Measurements from ENCODE around the gene SCFD2.
"Not testable (repeated sequence)": the region's sequence is repeated elsewhere in the genome, so short reads cannot be mapped to it uniquely, and the experiment has no call there.

Gene SCFD2

DNA sequence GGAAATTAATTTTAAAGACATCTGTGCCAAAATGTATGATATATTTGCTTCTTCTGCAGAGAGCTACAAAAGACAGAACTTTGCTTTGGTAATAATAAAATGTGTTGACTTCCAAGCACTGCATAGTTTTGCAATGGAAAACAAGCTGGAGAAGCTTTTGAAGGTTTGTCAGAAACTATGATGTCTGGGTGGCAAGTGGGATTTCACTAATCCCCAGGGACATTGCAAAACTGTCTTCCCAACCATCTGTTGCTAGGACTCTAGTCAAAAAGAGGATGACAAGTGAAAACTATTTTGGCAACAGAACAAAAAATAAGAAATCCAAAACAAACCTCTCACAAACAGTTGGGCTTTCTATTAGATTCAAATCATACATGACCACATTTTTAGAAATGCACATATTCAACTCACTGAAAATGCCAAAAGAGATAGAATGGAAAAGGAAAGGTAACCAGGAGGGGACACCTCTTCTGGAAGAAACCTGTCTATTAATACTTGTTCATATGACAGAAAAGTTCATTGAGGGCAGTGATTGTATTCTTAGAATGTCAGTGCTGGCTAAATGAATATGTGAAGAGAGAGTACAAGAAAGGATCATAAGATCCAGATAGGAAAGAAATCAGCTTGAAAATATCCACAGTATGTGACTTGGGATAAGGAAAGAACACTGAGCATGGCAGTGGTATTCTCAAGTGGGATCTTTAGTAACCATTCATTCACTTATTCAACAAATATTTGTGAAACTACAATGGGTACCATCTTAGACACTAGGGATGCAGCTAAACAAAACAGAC, 275.7 kb downstream of the SCFD2 start:
- no peak for DNase-seq

- no peak for DNase-seq
Measured at GRCh38 chr4:53088152-53088551, 277.7 kb downstream of the SCFD2 start.

DNA sequence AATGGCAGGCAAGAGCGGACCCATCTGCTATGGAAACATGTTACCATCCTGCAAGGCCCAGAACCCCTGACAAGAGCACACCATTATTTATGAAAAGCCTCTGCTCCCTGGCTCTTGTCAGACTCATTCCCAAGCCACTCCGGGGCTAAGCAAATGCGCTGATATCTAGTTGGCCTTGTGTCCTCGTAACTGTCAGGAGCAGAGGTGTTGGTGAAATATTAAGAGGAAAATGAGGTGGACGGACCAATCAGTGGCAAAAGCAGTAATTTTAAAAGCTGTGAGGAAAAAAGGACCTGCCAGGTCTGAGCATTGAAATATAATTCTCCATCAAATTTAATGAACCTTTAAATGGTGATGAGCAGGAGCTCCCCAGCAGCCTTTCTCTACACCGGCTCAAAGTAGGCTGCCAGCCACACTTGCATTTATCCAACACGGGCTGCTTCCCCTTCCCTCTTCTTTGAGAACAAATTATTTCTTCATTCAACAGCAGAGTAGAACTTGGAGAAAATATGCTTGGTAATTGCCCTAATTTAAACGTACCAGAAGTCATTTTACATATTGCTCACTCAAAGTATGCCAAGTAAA, 289.4 kb downstream of the SCFD2 start:
- DNase-seq = no peak

DNA sequence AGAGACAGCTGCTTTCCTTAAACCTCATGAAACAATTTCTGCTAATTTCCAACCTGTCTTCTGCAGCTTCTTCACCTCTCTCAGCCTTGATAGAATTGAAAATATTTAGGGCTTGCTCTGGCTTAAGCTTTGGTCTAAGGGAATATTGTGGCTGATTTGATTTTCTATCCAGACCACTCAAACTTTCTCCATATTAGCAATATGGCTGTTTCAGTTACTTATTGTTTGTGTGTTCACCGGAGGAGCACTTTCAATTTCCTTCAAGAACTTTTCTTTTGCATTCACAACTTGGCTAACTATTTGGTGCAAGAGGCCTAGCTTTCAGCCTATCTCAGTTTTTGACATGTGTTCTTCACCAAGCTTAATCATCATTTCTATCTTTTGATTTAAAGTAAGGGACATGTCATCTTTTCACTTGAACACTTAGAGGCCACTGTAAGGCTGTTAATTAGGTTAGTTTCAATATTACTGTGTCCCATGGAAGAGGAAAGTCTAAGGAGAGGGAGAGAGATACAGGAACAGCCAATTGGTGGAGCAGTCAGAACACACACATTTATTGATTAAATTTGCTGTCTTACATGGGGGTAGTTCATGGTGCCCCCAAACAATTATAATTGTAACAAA, 290.6 kb downstream of the SCFD2 start:
- no peak for DNase-seq

GRCh38 chr4:53068755-53069330, 297.0 kb downstream of the SCFD2 start:
- no peak for DNase-seq

DNA sequence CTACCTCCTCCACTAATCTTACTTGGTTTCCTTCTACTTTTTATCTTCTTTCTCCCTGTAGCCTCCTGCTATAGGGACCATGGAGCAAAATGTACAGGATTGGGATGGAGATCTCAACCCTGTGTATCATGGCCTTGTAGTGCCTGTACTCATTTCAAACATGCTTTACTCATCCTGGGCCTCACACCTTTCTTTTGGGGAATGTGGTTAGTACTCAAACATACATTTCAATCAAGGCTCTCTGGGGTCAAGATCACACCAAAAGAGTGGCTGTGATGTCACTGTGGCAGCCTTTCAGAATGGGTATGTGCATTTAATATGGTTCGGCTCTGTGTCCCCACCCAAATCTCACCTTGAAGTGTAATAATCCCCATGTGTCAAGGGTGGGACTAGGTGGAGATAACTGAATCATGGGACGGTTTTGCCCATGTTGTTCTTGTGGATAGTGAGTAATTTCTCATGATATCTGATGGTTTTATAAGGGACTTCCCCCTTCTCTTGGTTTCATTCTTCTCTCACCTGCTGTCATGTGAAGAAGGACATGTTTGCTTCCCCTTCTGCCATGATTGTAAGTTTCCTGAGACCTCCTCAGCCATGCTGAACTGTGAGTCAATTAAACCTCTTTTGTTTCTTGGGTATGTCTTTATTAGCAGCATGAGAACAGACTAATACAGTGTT, 298.6 kb downstream of the SCFD2 start:
- no peak for DNase-seq

DNA sequence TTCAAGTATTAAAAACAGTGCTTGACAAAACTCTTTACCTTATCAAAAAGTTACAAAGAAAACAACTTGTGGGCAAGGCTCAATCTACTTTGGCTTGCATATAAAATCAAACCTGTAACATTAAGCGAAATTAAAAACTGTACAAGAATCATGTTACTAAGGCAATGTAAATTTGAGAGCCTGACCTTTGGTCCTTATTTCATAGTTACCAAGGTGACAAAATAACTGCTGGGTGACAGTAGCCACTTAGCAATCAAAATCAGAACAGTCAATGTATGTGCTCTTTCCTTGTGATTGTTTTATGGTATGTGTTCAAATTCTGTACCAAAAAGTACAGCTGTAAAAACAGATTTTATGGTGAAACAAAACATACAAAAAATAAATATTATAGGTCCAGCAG, 299.7 kb downstream of the SCFD2 start:
- DNase-seq = no peak

DNA sequence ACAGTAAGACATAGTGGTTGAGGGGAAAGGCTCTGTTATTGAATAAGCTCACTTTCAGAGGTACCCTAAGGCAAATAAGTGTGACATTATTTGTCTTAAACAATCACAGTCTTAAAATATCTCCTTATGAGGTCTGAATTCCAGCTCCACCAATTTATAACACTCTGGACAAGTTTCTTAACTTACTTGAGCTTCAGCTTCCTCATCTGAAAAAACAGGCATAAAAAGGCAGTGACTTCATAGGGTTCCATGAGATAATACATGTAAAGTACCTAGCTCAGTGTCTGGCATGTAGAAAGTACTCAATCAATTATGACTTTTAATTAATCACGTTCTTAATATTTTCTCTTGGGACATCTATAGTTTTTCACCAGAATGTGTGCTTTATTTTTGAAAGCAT, 301.3 kb downstream of the SCFD2 start:
- DNase-seq = no peak

- DNase-seq = no peak
Measured at GRCh38 chr4:53061091-53061850, 304.6 kb downstream of the SCFD2 start.

DNA sequence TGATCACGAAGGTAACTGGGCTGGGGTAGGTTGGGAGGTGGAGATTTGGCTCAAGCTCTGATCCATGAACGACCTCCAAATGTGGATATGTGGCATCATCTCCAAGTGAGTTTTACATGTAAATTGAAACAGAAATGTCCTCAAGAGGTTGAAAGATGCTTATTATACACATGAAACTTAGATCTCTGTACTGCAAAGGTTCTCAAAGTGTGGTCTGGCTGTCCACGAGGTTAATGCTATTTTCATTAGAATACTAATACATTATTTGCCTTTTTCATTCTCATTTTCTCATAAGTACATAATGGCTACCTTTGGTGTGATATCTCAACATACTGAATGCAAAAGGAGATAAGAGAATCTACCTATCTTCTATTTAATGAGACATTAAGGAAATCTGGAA, 305.6 kb downstream of the SCFD2 start:
- no peak for DNase-seq

DNA sequence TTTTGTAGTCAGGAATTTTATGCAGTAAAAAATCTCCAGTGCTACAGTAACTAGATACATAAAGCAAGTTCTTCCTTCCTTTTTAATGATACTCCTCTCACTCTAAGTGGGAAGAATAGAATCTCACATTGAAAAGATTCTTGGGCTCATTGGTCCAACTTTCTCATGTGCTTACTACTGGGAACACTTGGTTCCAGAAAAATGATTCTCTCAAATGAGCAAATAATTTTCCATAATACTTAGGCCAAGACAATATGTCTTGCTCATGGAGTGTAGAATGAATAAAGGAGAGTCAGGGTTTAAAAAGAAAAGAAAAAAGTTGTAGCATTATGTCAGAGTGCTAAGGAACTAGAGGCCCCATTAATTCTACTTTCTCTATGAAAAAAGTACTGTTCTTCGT, 306.0 kb downstream of the SCFD2 start:
- DNase-seq = no peak

DNA sequence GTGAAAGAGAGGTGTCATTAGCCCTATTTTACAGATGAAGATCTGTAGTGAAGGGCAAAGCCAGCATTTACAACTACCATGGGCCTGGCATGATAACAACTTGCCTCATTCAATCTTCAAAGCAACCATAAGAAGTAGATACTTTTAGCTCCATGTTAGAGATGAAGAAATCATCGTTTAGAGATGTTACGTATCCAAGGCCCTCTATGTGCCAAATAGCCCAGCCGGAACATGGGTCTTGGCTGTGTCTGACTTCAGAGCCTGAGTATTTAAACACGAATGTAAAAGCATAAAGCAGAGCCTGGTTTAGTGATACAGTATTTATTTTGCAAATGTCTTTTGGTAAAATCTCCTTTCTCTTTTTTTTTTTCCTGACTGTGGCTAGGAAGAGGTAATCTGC, 306.6 kb downstream of the SCFD2 start:
- DNase-seq = no peak

GRCh38 chr4:53057679-53058078, 308.2 kb downstream of the SCFD2 start:
- no peak for DNase-seq

GRCh38 chr4:53057108-53057507, 308.8 kb downstream of the SCFD2 start:
- not testable (repeated sequence) for DNase-seq

GRCh38 chr4:53055716-53056403, 310.0 kb downstream of the SCFD2 start:
- DNase-seq = peak in 1 of 2 experiments; percentile 3

- no peak for DNase-seq
Measured at GRCh38 chr4:53055274-53055673, 310.6 kb downstream of the SCFD2 start.

GRCh38 chr4:53050361-53050774, 315.5 kb downstream of the SCFD2 start:
- no peak for DNase-seq

- DNase-seq = no peak
Measured at GRCh38 chr4:53049528-53049927, 316.3 kb downstream of the SCFD2 start.

GRCh38 chr4:53044651-53044960, 321.3 kb downstream of the SCFD2 start:
- DNase-seq = no peak

DNA sequence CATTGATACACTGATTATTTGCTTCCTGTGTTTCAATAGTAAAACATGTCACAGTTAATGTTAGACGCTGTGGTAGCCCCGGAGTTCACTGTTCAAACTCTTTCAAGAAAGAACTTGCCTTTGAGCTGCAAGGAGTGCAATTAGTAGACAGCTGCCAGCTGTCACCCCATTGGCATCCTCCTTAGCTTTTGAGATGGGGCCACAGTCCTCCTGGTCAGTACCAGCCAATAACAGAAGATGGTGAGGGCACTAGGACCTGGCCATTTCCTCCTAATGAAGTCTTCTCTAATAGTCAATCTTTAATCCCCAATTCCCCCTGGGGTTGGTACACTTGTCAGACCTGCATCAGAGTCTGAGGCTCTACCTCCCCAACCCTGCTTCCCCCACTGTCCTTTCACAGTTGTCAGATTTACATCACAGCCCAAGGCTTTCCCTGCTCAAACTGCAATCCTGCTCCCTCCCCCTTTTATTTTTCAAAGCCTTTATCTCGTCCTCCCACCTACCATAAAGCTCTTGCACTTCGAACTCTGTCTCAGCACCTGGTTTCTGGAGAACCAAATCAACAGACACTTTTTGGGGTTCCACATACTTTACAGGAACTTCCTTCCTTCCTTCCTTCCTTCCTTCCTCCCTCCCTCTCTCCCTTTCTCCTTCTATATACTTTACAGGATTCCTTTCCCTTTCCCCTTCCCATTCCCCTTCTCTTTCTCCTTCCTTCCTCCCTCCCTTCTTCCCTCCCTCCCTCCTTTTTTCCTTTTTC, 321.8 kb downstream of the SCFD2 start:
- no peak for DNase-seq

- peak in 1 of 2 experiments; percentile 33 for DNase-seq
Measured at GRCh38 chr4:53043055-53043454, 322.8 kb downstream of the SCFD2 start.

All from cerebellar nuclear complex (tissue), 1 donor.